ENCODE measurements around the gene TSPAN2.

DNA sequence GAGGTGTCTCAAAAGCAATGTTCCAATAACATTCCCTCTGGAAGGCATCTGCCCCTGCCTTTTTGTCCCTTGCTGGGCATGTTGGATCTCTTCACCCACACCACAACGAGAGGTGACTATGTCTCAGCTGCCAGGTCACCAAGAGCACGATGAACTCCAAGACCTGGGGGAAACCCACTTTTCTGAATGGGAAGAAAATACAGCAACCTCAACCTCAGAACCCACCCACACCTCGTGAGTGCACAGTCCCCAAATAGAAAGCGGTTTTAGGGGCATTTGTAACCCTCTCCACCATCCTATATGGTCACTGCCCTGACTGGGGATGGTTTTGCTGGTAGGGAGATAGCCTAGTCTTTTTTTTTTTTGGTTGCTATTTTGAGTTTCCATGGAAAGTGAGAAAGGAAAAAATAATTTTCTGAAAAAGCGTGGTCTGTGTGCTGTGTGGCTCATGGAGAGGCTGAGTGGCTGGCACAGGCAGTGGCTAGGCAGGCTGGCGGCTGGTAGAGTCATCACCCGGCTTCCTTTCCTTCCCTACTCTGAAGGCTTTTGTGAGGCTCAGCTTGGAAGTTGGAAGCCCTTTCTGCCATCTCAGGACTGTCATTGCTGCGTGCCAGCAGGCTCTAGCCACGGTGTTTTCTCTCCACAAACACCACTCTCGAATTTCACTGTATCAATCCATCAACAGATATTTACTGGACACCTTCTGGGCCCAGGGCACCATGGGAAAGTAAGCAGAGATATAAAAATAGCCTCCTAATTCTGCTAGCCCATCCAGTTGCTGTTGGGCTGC lies 15.8 kb downstream of the TSPAN2 start:
- TF ChIP-seq, protein P1, sequence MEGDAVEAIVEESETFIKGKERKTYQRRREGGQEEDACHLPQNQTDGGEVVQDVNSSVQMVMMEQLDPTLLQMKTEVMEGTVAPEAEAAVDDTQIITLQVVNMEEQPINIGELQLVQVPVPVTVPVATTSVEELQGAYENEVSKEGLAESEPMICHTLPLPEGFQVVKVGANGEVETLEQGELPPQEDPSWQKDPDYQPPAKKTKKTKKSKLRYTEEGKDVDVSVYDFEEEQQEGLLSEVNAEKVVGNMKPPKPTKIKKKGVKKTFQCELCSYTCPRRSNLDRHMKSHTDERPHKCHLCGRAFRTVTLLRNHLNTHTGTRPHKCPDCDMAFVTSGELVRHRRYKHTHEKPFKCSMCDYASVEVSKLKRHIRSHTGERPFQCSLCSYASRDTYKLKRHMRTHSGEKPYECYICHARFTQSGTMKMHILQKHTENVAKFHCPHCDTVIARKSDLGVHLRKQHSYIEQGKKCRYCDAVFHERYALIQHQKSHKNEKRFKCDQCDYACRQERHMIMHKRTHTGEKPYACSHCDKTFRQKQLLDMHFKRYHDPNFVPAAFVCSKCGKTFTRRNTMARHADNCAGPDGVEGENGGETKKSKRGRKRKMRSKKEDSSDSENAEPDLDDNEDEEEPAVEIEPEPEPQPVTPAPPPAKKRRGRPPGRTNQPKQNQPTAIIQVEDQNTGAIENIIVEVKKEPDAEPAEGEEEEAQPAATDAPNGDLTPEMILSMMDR (conservative IDR thresholded peaks at IDR 0.05; ENCODE audit: low read length), result no peak
- no peak for TF ChIP-seq EZH2phosphoT487 (IDR thresholded peaks at IDR 0.05; ENCODE audit: borderline replicate concordance, low read depth, low read length)

All from OCI-LY7 (cell line).